Retinal pigment epithelial cell (primary cell): Measurements from ENCODE around the gene SHC2.

Experiments used
- DNase-seq: peaks from one replicate; pipeline ENCODE4 v3.0.0-alpha.2; 2010; ENCODE audit warnings: low read depth
- H3K4me3 ChIP-seq: 2 replicates; pipeline ENCODE4 v1.5.1; 2011; ENCODE audit warnings: mild to moderate bottlenecking, low read length, control low read depth, moderate library complexity
- CTCF ChIP-seq: conservative IDR thresholded peaks from 2 replicates; pipeline ENCODE4 v1.5.1; 2011; ENCODE audit warnings: low read depth, low read length, control low read depth, inconsistent platforms

The SHC2 gene

GRCh38 chr19:465056-465816 is 4.4 kb upstream of the SHC2 start:
- no peak for DNase-seq
- no peak overlapping the region for H3K4me3 ChIP-seq
- TF ChIP-seq CTCF, result no peak

GRCh38 chr19:464208-464545 is 3.3 kb upstream of the SHC2 start:
- no peak for DNase-seq
- TF ChIP-seq CTCF, result no peak
- no peak overlapping the region for H3K4me3 ChIP-seq

- DNase-seq, result no peak
- TF ChIP-seq CTCF, result no peak
- H3K4me3 ChIP-seq, result no peak overlapping the region
Observed at GRCh38 chr19:463483-464207, 2.8 kb upstream of the SHC2 start.

GRCh38 chr19:461721-462551 is 1.1 kb upstream of the SHC2 start:
- TF ChIP-seq CTCF, result no peak
- peak overlapping the region; percentile 20 for H3K4me3 ChIP-seq

GRCh38 chr19:459724-460511 is 915 bp downstream of the SHC2 start:
- H3K4me3 ChIP-seq, result peak overlapping the region; percentile 66
- TF ChIP-seq CTCF, result no peak
- no peak for DNase-seq

More at GRCh38 chr19:461721-462551, 1.1 kb upstream of the SHC2 start:
- DNase-seq, result no peak
